ENCODE results near the gene SLC29A3. TPM values are rescaled to one million over a fixed set of nuclear protein-coding genes. Genes with fewer than 3 reads are reported as not detected.

The SLC29A3 gene
- total RNA-seq, 1 experiment from 2014 or later: 4.4 TPM

DNA sequence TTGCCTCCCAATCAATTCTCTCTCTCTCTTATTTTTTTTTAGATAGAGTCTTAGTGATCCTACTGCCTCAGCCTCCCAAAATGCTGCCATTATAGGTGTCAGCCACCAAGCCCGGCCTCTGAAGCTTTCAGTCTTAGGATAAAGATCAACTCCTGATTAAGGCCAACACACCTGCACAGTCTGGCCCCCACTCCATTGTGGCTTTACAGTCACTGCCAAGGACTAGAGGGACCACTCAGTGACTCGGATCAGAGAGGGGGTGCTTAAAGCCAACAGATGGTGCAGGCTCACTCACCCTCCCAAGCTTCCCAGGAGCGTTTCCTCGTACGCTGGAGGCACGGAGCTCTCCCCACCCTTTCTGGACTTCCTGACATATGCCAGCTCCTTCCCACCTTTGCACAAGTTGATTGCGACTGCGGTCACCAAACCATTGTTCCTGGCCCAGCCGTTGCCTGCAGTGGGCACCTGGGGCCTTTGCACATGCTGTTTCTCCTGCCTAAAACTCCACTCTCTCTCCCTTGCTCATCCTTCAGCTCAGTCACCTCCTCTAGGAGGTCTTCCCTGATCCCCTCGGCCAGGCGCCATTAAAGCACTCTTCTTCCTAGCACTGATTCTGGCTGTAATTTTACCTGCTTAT lies 76.0 kb downstream of the SLC29A3 start:
- Histone ChIP-seq H3K9ac (ENCODE audit: low read length) (no peak overlapping the region), H3K4me3 (ENCODE audit: low read length) (no peak overlapping the region), H3K79me2 (ENCODE audit: low read length) (no peaks in the 10 kb centered on the region), H3K4me1 (ENCODE audit: insufficient read depth, low read length) (no peaks in the 10 kb centered on the region), H3K9me2 (replicated peaks; ENCODE audit: low read length) (no peaks in the 10 kb centered on the region), H3F3A (ENCODE audit: low read length, unreplicated experiment) (no peaks in the 10 kb centered on the region), H2AFZ (ENCODE audit: low read length) (no peak overlapping the region), H3K9me3 (ENCODE audit: low read length) (no peaks in the 10 kb centered on the region), H3K27me3 (ENCODE audit: low read length) (peaks cover 22% of the 10 kb centered on the region), H4K20me1 (ENCODE audit: low read length) (no peaks in the 10 kb centered on the region), H3K36me3 (ENCODE audit: low read depth, low read length) (no peaks in the 10 kb centered on the region), H3K27ac (ENCODE audit: low read length) (no peak overlapping the region), H3K4me2 (ENCODE audit: low read length) (no peak overlapping the region)
- intact Hi-C loops (cut with micrococcal nuclease): no loop called here
- CTCF ChIA-PET: no interaction called here
- ATAC-seq (no peak), DNase-seq (no peak)
- POLR2A ChIA-PET (ENCODE audit: unreplicated experiment): no interaction called here
- TF ChIP-seq, protein P1, sequence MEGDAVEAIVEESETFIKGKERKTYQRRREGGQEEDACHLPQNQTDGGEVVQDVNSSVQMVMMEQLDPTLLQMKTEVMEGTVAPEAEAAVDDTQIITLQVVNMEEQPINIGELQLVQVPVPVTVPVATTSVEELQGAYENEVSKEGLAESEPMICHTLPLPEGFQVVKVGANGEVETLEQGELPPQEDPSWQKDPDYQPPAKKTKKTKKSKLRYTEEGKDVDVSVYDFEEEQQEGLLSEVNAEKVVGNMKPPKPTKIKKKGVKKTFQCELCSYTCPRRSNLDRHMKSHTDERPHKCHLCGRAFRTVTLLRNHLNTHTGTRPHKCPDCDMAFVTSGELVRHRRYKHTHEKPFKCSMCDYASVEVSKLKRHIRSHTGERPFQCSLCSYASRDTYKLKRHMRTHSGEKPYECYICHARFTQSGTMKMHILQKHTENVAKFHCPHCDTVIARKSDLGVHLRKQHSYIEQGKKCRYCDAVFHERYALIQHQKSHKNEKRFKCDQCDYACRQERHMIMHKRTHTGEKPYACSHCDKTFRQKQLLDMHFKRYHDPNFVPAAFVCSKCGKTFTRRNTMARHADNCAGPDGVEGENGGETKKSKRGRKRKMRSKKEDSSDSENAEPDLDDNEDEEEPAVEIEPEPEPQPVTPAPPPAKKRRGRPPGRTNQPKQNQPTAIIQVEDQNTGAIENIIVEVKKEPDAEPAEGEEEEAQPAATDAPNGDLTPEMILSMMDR (conservative IDR thresholded peaks at IDR 0.05; ENCODE audit: low read depth, low read length): no peak
- TF ChIP-seq EZH2 (IDR thresholded peaks at IDR 0.05; ENCODE audit: low read length, unreplicated experiment) (no peak), EZH2phosphoT487 (IDR thresholded peaks at IDR 0.05; ENCODE audit: borderline replicate concordance, low read length) (no peak)
- BruUV-seq (replicated peaks): no TSS peak

DNA sequence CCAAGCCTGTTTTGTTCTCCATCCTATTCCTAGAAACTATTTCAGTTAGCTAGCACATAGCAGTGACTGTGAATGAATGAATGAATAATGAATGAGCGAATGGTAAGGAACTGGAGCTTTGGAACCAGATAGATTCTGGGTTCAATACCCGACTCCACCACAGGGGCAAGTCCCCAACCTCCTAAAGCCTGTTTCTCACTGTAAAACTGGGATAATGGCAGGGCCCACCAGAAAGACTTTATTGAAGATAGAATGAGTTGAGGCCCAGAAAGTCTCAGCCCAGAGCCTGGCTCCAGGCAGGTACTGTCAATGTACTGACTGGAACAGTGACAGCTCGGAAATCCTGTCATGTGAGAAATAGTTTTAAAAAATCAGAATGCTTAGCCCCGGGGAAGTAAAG lies 76.6 kb downstream of the SLC29A3 start:
- intact Hi-C loops (cut with micrococcal nuclease): no loop called here

More for the DNA sequence above, 76.6 kb downstream of the SLC29A3 start:
- Histone ChIP-seq H4K20me1 (ENCODE audit: low read length) (no peaks in the 10 kb centered on the region), H3K4me2 (ENCODE audit: low read length) (no peak overlapping the region), H3K9me2 (replicated peaks; ENCODE audit: low read length) (no peaks in the 10 kb centered on the region), H3F3A (ENCODE audit: low read length, unreplicated experiment) (no peaks in the 10 kb centered on the region), H3K4me1 (ENCODE audit: insufficient read depth, low read length) (no peaks in the 10 kb centered on the region), H3K9me3 (ENCODE audit: low read length) (no peaks in the 10 kb centered on the region), H3K36me3 (ENCODE audit: low read depth, low read length) (no peaks in the 10 kb centered on the region), H3K27ac (ENCODE audit: low read length) (no peak overlapping the region), H2AFZ (ENCODE audit: low read length) (no peak overlapping the region), H3K27me3 (ENCODE audit: low read length) (peaks cover 22% of the 10 kb centered on the region), H3K79me2 (ENCODE audit: low read length) (no peaks in the 10 kb centered on the region), H3K4me3 (ENCODE audit: low read length) (no peak overlapping the region), H3K9ac (ENCODE audit: low read length) (no peak overlapping the region)
- CTCF ChIA-PET: no interaction called here
- TF ChIP-seq, protein P1 (conservative IDR thresholded peaks at IDR 0.05; ENCODE audit: low read depth, low read length): no peak
- TF ChIP-seq EZH2phosphoT487 (IDR thresholded peaks at IDR 0.05; ENCODE audit: borderline replicate concordance, low read length): no peak
- TF ChIP-seq EZH2 (IDR thresholded peaks at IDR 0.05; ENCODE audit: low read length, unreplicated experiment): no peak
- DNase-seq (no peak), ATAC-seq (no peak)
- no TSS peak for BruUV-seq (replicated peaks)
- POLR2A ChIA-PET (ENCODE audit: unreplicated experiment): no interaction called here
